Activated CD4-positive, alpha-beta memory T cell treated with anti-CD3 and anti-CD28 coated beads for 36 hours (primary cell): ENCODE data around the gene TAS2R46. TPM values are rescaled to one million over a fixed set of nuclear protein-coding genes. Genes with fewer than 3 reads are reported as not detected.
"Not testable (repeated sequence)": the region's sequence is repeated elsewhere in the genome, so short reads cannot be mapped to it uniquely, and the experiment has no call there.

Experiments used
- CTCF ChIA-PET: fragments of 350-600 bp; sonication (Branson Sonifier 250); formaldehyde crosslinking; loops from one replicate; lab custom pipeline; 2021; ENCODE audit warnings: antibody characterized with exemption, inconsistent platforms; lab: Charles Lee
- POLR2A ChIA-PET: fragments of 350-600 bp; sonication (Branson Sonifier 250); formaldehyde crosslinking; loops from one replicate; lab custom pipeline; 2021; ENCODE audit warnings: antibody characterized with exemption; lab: Charles Lee
- DNase-seq: peaks from one replicate; pipeline ENCODE4 v3.0.0-alpha.2; 2020
- H3K27ac Mint-ChIP-seq: one replicate; pipeline ENCODE4 v1.8.0; 2021; ENCODE audit warnings: mixed read lengths
- H3K27me3 Mint-ChIP-seq: one replicate; pipeline ENCODE4 v1.8.0; 2021; ENCODE audit warnings: mixed read lengths
- H3K36me3 Mint-ChIP-seq: one replicate; pipeline ENCODE4 v1.8.0; 2021; ENCODE audit warnings: mixed read lengths
- H3K4me1 Mint-ChIP-seq: one replicate; pipeline ENCODE4 v1.8.0; 2021; ENCODE audit warnings: low read depth, mixed read lengths
- H3K4me3 Mint-ChIP-seq: one replicate; pipeline ENCODE4 v1.8.0; 2021; ENCODE audit warnings: mild to moderate bottlenecking, mixed read lengths
- H3K9me3 Mint-ChIP-seq: one replicate; pipeline ENCODE4 v1.8.0; 2021; ENCODE audit warnings: mixed read lengths
- intact Hi-C: fragments of 100-400 bp; cut with micrococcal nuclease; formaldehyde crosslinking; loops from one replicate; pipeline ENCODE4 v1.15.1; 2023
- total RNA-seq, 2 experiments: library from RNA; stranded (reverse); gene quantifications; one replicate each; pipeline ENCODE4 v1.2.3, GENCODE V29; 2021

TAS2R46 gene
- total RNA-seq, 2 experiments from 2014 or later: 0.41 to 0.55 TPM

- ChIA-PET POLR2A (no interaction called here), CTCF (no interaction called here)
- Mint-ChIP-seq H3K9me3 (no peaks in the 10 kb centered on the region), H3K36me3 (peaks cover 9% of the 10 kb centered on the region), H3K27ac (no peak overlapping the region), H3K27me3 (no peaks in the 10 kb centered on the region), H3K4me1 (peaks cover 4% of the 10 kb centered on the region), H3K4me3 (no peak overlapping the region)
- intact Hi-C loops: no loop called here
- DNase-seq: no peak
Measured at GRCh38 chr12:11071414-11071813, 9.3 kb upstream of the TAS2R46 start.

GRCh38 chr12:11070999-11071398 is 8.9 kb upstream of the TAS2R46 start:
- Mint-ChIP-seq H3K9me3 (no peaks in the 10 kb centered on the region), H3K4me3 (no peak overlapping the region), H3K4me1 (peaks cover 4% of the 10 kb centered on the region), H3K36me3 (peaks cover 9% of the 10 kb centered on the region), H3K27ac (no peak overlapping the region), H3K27me3 (no peaks in the 10 kb centered on the region)
- CTCF ChIA-PET: no interaction called here
- POLR2A ChIA-PET: no interaction called here
- intact Hi-C loops: no loop called here
- DNase-seq: no peak

DNA sequence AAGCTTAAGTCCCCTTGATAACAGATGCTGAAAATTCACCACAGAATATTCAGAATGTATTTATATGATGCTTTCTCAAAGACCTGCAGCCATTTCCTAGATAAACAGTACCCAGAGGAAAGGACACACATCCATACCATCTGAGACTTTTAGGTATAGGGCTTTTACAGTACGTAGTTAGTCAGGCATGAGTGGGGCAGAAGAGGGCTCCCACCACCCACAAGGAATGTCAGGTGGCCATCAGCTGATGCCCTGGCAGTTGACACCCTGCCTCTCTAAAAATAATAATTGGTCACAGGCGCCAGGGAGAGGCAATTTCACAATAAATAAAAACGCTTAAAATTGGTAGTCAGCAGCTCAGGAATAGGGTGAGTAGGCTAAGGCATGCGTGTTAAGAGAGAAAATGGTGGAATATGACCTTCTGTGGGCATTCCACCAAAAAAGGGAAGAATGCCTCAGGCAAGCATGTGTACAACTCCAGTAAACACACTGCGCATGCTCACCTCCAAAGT is 7.8 kb upstream of the TAS2R46 start:
- intact Hi-C loops: loop anchor here (2.0 kb wide), 1 partner anchor 55 kb away; no protein-coding TSS in a partner anchor
- H3K36me3 Mint-ChIP-seq: peaks cover 12% of the 10 kb centered on the region

GRCh38 chr12:11067514-11067913 is 5.4 kb upstream of the TAS2R46 start:
- Mint-ChIP-seq H3K36me3 (peaks cover 10% of the 10 kb centered on the region), H3K9me3 (no peaks in the 10 kb centered on the region), H3K27me3 (no peaks in the 10 kb centered on the region), H3K27ac (no peak overlapping the region), H3K4me1 (peaks cover 4% of the 10 kb centered on the region), H3K4me3 (no peak overlapping the region)
- intact Hi-C loops: no loop called here
- ChIA-PET CTCF (no interaction called here), POLR2A (no interaction called here)
- no peak for DNase-seq

More for the DNA sequence above, 7.8 kb upstream of the TAS2R46 start:
- H3K27me3 Mint-ChIP-seq: no peaks in the 10 kb centered on the region
- ChIA-PET CTCF (no interaction called here), POLR2A (no interaction called here)
- no peak for DNase-seq
- no peaks in the 10 kb centered on the region for H3K4me1 Mint-ChIP-seq
- no peaks in the 10 kb centered on the region for H3K9me3 Mint-ChIP-seq
- no peak overlapping the region for H3K27ac Mint-ChIP-seq
- no peak overlapping the region for H3K4me3 Mint-ChIP-seq

- Mint-ChIP-seq H3K27ac (no peak overlapping the region), H3K36me3 (peaks cover 7% of the 10 kb centered on the region), H3K9me3 (peaks cover 5% of the 10 kb centered on the region), H3K4me3 (no peak overlapping the region), H3K4me1 (peaks cover 6% of the 10 kb centered on the region), H3K27me3 (no peaks in the 10 kb centered on the region)
- ChIA-PET CTCF (interaction anchor here (0.6 kb wide), 1 partner anchor 140 kb away, joined by 4 read pairs; no protein-coding TSS in a partner anchor), POLR2A (no interaction called here)
- DNase-seq: no peak
- intact Hi-C loops: no loop called here
Measured at GRCh38 chr12:11059784-11060183, 2.3 kb downstream of the TAS2R46 start.

DNA sequence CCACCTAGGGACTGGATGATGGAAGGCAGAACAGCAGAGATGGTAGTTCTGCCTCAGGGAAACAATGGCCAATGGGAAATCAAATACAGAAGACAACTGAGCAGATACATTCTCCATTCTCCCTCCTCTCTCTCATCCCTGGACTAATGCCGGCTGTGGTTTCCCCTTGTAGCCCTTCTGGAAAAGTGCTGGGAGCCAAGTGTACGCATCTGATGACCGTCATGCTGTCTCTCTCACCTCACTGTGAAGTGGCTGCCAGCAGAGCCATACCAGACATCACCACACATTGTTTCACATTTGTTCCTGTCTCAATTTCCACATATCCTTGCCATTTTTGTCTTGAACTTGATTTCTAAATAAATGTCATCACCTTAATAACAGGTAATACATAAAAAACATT is 3.1 kb downstream of the TAS2R46 start:
- Mint-ChIP-seq H3K36me3 (peaks cover 7% of the 10 kb centered on the region), H3K4me3 (no peak overlapping the region), H3K27me3 (no peaks in the 10 kb centered on the region), H3K4me1 (peaks cover 6% of the 10 kb centered on the region), H3K9me3 (peaks cover 5% of the 10 kb centered on the region), H3K27ac (no peak overlapping the region)
- intact Hi-C loops: no loop called here
- ChIA-PET POLR2A (no interaction called here), CTCF (no interaction called here)
- no peak for DNase-seq

DNA sequence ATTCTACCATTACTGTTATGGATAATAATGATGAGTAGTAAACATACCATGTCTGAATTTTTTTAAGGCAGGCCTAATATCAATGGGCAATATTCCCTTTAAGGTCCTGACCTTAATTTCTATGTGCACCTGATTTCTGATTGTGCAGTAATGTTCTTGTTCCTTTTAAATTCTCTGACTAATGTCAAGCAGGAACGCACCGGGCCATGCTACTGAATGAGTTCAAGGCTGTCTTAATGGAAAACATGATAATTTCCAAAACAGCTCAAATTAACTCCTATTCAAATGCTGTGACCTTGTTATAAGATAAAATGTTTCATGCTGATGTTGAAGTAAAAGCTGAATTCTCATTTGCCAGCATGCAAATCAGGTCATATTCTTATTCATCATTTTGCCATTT is 6.8 kb downstream of the TAS2R46 start:
- Mint-ChIP-seq H3K27ac (no peak overlapping the region), H3K4me1 (peaks cover 3% of the 10 kb centered on the region), H3K36me3 (peaks cover 26% of the 10 kb centered on the region), H3K9me3 (peaks cover 29% of the 10 kb centered on the region), H3K4me3 (no peak overlapping the region), H3K27me3 (no peaks in the 10 kb centered on the region)
- no peak for DNase-seq
- intact Hi-C loops: loop anchor here (1.0 kb wide), 1 partner anchor 28 kb away; no protein-coding TSS in a partner anchor
- ChIA-PET CTCF (no interaction called here), POLR2A (no interaction called here)

DNA sequence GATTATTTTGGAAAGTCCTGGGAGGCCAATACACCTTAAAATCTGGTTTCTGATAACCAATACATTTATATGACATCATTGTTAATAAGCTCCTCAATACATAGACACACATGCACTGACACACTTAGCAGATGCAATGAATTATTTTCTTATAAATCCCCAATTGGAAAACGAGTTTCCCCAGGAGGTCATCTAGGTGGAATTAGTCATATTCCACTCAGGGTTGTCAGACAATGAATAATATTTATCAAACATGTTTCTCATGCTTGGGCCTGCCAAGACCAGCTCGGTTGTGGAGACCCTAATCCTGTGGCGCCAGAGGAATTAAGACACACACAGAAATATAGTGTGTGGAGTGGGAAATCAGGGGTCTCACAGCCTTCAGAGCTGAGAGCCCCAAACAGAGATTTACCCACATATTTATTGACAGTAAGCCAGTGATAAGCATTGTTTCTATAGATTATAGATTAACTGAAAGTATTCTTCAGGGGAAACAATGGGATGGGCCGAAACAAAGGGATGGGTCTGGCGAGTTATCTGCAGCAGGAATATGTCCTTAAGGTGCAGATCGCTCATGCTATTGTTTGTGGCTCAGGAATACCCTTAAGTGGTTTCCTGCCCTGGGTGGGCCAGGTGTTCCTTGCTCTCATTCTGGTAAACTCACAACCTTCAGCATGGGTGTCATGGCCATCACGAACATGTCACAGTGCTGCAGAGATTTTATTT is 12.1 kb downstream of the TAS2R46 start:
- DNase-seq, H3K27ac Mint-ChIP-seq, H3K4me1 Mint-ChIP-seq, intact Hi-C loops, H3K4me3 Mint-ChIP-seq, POLR2A ChIA-PET, H3K27me3 Mint-ChIP-seq, CTCF ChIA-PET: not testable (repeated sequence)
- Mint-ChIP-seq H3K36me3 (peaks cover 41% of the 10 kb centered on the region), H3K9me3 (peaks cover 29% of the 10 kb centered on the region)

DNA sequence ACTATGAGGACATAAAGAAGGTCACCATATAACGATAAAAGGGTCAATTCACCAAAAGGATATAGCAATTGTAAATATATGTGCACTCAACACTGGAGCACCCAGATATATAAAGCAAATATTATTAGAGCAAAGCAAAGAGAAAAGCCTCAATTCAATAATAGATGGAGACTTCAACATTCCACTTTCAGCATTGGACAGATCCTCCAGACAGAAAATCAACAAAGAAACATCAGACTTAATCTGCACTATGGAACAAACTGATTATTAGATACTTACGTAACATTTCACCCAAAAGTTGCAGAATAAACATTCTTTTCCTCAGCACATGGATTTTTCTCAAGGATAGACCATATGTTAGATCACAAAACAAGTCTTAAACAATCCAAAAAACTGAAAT is 20.7 kb downstream of the TAS2R46 start:
- intact Hi-C loops, H3K27me3 Mint-ChIP-seq, CTCF ChIA-PET, H3K4me1 Mint-ChIP-seq, POLR2A ChIA-PET, H3K27ac Mint-ChIP-seq, DNase-seq, H3K4me3 Mint-ChIP-seq, H3K9me3 Mint-ChIP-seq: not testable (repeated sequence)
- peaks cover 35% of the 10 kb centered on the region for H3K36me3 Mint-ChIP-seq

DNA sequence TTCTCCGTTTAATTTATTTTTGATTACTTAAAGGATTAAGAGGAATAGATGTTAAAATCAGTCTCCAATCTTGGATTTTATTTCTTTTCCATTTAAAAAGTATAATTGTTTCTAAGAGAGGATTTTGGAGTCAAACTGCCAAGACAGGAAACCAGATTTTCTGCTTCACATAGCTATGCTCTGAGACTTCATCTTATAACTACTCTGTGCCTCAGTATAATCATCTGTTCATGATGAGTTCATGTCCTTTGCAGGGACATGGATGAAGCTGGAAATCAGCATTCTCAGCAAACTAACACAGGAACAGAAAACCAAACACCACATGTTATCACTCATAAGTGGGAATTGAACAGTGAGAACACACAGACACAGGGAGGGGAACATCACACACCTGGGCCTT is 21.9 kb downstream of the TAS2R46 start:
- H3K9me3 Mint-ChIP-seq: peaks cover 5% of the 10 kb centered on the region
- no peak for DNase-seq
- CTCF ChIA-PET: no interaction called here
- POLR2A ChIA-PET: no interaction called here
- H3K27ac Mint-ChIP-seq: no peak overlapping the region
- H3K4me3 Mint-ChIP-seq: no peak overlapping the region
- no peaks in the 10 kb centered on the region for H3K27me3 Mint-ChIP-seq
- no peaks in the 10 kb centered on the region for H3K4me1 Mint-ChIP-seq
- intact Hi-C loops: no loop called here
- H3K36me3 Mint-ChIP-seq: peaks cover 34% of the 10 kb centered on the region

GRCh38 chr12:11039171-11039570 is 22.9 kb downstream of the TAS2R46 start:
- CTCF ChIA-PET: no interaction called here

DNA sequence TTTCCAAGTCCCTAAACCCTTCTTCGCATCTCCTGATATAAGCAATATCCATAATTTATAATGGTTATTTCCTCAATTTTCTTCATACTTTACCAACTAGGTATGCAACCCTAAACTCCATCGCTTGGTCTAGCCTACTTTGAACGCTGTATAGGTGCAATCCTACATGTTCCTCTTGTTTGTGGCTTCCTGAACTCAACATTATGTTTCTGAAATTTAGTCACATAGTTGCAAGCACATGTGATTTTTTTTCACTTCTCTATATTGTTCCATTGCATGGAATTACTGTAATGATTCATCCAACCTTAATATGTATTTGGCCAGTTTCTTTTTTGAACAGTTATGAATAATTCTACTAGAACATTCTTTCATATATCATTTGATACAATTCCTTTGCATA is 28.1 kb downstream of the TAS2R46 start:
- POLR2A ChIA-PET, H3K4me1 Mint-ChIP-seq, H3K27ac Mint-ChIP-seq, H3K9me3 Mint-ChIP-seq, DNase-seq, CTCF ChIA-PET, H3K27me3 Mint-ChIP-seq, H3K4me3 Mint-ChIP-seq, intact Hi-C loops: not testable (repeated sequence)
- H3K36me3 Mint-ChIP-seq: peaks cover 21% of the 10 kb centered on the region

More at GRCh38 chr12:11039171-11039570, 22.9 kb downstream of the TAS2R46 start:
- DNase-seq: no peak
- H3K27ac Mint-ChIP-seq: no peak overlapping the region
- no peaks in the 10 kb centered on the region for H3K27me3 Mint-ChIP-seq
- H3K9me3 Mint-ChIP-seq: peaks cover 5% of the 10 kb centered on the region
- H3K4me3 Mint-ChIP-seq: no peak overlapping the region
- peaks cover 27% of the 10 kb centered on the region for H3K36me3 Mint-ChIP-seq
- H3K4me1 Mint-ChIP-seq: no peaks in the 10 kb centered on the region
- POLR2A ChIA-PET: no interaction called here
- intact Hi-C loops: loop anchor here (1.0 kb wide), 1 partner anchor 27 kb away; no protein-coding TSS in a partner anchor

- CTCF ChIA-PET: no interaction called here
- Mint-ChIP-seq H3K9me3 (no peaks in the 10 kb centered on the region), H3K36me3 (peaks cover 21% of the 10 kb centered on the region), H3K27ac (no peak within 1 kb of the TSS), H3K27me3 (no peaks in the 10 kb centered on the region), H3K4me1 (no peaks in the 10 kb centered on the region), H3K4me3 (no peak within 1 kb of the TSS)
- POLR2A ChIA-PET: no interaction called here
- intact Hi-C loops: no loop called here
- no peak for DNase-seq
Measured at GRCh38 chr12:11031307-11031706, 30.8 kb downstream of the TAS2R46 start, which contains the start of gene TAS2R31. TSS of gene TAS2R31 (minus strand) at chr12:11031407. CDS start at chr12:11031335, 72 bp downstream.
